Globus pallidus (tissue), 1 donor: ENCODE measurements around the gene TIAM2.
"Not testable (repeated sequence)": the region's sequence is repeated elsewhere in the genome, so short reads cannot be mapped to it uniquely, and the experiment has no call there.

Experiments used
- DNase-seq: peaks from one replicate; pipeline ENCODE4 v3.0.0-alpha.2; 2015; ENCODE audit warnings: low spot score

The TIAM2 gene

GRCh38 chr6:155196911-155197310, 201.8 kb downstream of the TIAM2 start:
- DNase-seq, result no peak

GRCh38 chr6:155197932-155198331, 202.8 kb downstream of the TIAM2 start:
- no peak for DNase-seq

GRCh38 chr6:155200012-155200411, 204.9 kb downstream of the TIAM2 start:
- DNase-seq, result no peak

- no peak for DNase-seq
Measured at GRCh38 chr6:155201461-155202226, 206.5 kb downstream of the TIAM2 start.

- no peak for DNase-seq
Measured at GRCh38 chr6:155207223-155207622, 212.1 kb downstream of the TIAM2 start.

GRCh38 chr6:155212106-155212505, 217.0 kb downstream of the TIAM2 start:
- DNase-seq, result no peak

- DNase-seq, result no peak
Measured at GRCh38 chr6:155212616-155213380, 217.7 kb downstream of the TIAM2 start.

- DNase-seq, result no peak
Measured at GRCh38 chr6:155213611-155214372, 218.7 kb downstream of the TIAM2 start.

- DNase-seq, result no peak
Measured at GRCh38 chr6:155215906-155216305, 220.8 kb downstream of the TIAM2 start.

GRCh38 chr6:155216312-155217046, 221.4 kb downstream of the TIAM2 start:
- no peak for DNase-seq

GRCh38 chr6:155218711-155219110, 223.6 kb downstream of the TIAM2 start:
- DNase-seq, result not testable (repeated sequence)

- DNase-seq, result no peak
Measured at GRCh38 chr6:155219299-155219698, 224.2 kb downstream of the TIAM2 start.

- DNase-seq, result peak; percentile 57
Measured at GRCh38 chr6:155219858-155220301, 224.8 kb downstream of the TIAM2 start.

- no peak for DNase-seq
Measured at GRCh38 chr6:155221086-155221485, 226.0 kb downstream of the TIAM2 start.

- DNase-seq, result no peak
Measured at GRCh38 chr6:155222506-155222905, 227.4 kb downstream of the TIAM2 start.

GRCh38 chr6:155223646-155224451, 228.7 kb downstream of the TIAM2 start:
- no peak for DNase-seq

GRCh38 chr6:155224618-155225017, 229.5 kb downstream of the TIAM2 start:
- no peak for DNase-seq

- no peak for DNase-seq
Measured at GRCh38 chr6:155227046-155227445, 231.9 kb downstream of the TIAM2 start.

- no peak for DNase-seq
Measured at GRCh38 chr6:155228546-155229166, 233.5 kb downstream of the TIAM2 start.

GRCh38 chr6:155230975-155231374, 235.9 kb downstream of the TIAM2 start:
- not testable (repeated sequence) for DNase-seq
